HG03460 (cell line): ENCODE data around the gene BRAP.
A peak's percentile ranks its signal among the peaks of the same experiment; 100 is the strongest.
"Not testable (repeated sequence)": the region's sequence is repeated elsewhere in the genome, so short reads cannot be mapped to it uniquely, and the experiment has no call there.

ENCODE experiments used
- ATAC-seq: cut with Tn5 transposase; IDR thresholded peaks from one replicate; pipeline ENCODE4 v1.9.1; 2021; ENCODE audit not compliant: unreplicated experiment

Gene BRAP

GRCh38 chr12:111685811-111686573, at the start of gene BRAP, which contains the start of gene ACAD10:
TSS of gene BRAP (minus strand) at chr12:111685956. CDS start at chr12:111685792, 164 bp downstream.
TSS of gene ACAD10 (plus strand) at chr12:111686053. CDS start at chr12:111692710, 6,657 bp downstream.
- peak; percentile 85 for ATAC-seq

GRCh38 chr12:111733340-111733915, 47.7 kb upstream of the BRAP start:
- no peak for ATAC-seq

- no peak for ATAC-seq
These were observed 47.0 kb upstream of the BRAP start for GRCh38 chr12:111732786-111733185.

GRCh38 chr12:111730420-111730819, 44.7 kb upstream of the BRAP start:
- no peak for ATAC-seq

GRCh38 chr12:111728795-111729194, 43.0 kb upstream of the BRAP start:
- no peak for ATAC-seq

GRCh38 chr12:111723646-111724360, 38.0 kb upstream of the BRAP start:
- not testable (repeated sequence) for ATAC-seq

GRCh38 chr12:111720457-111720856, 34.7 kb upstream of the BRAP start:
- no peak for ATAC-seq

- not testable (repeated sequence) for ATAC-seq
These were observed 33.6 kb upstream of the BRAP start for GRCh38 chr12:111719316-111719715.

- ATAC-seq: no peak
These were observed 29.5 kb upstream of the BRAP start for GRCh38 chr12:111715279-111715678.

- no peak for ATAC-seq
These were observed 20.4 kb upstream of the BRAP start for GRCh38 chr12:111706145-111706544.

GRCh38 chr12:111705672-111706071, 19.9 kb upstream of the BRAP start:
- no peak for ATAC-seq

- ATAC-seq: no peak
These were observed 14.2 kb upstream of the BRAP start for GRCh38 chr12:111699962-111700361.

- no peak for ATAC-seq
These were observed 8.1 kb upstream of the BRAP start for GRCh38 chr12:111693818-111694217.

GRCh38 chr12:111692575-111693210, 6.9 kb upstream of the BRAP start:
- no peak for ATAC-seq

- ATAC-seq: no peak
These were observed 5.5 kb upstream of the BRAP start for GRCh38 chr12:111691262-111691661.

- no peak for ATAC-seq
These were observed 2.2 kb upstream of the BRAP start for GRCh38 chr12:111687952-111688351.

- ATAC-seq: no peak
These were observed 1.5 kb upstream of the BRAP start for GRCh38 chr12:111687255-111687654.

- no peak for ATAC-seq
These were observed 884 bp upstream of the BRAP start for GRCh38 chr12:111686574-111687105.

GRCh38 chr12:111685322-111685810, 390 bp downstream of the BRAP start:
- ATAC-seq: peak; percentile 3

GRCh38 chr12:111684485-111685198, 1.1 kb downstream of the BRAP start:
- not testable (repeated sequence) for ATAC-seq
